Fibroblast of lung (primary cell): ENCODE results near the gene IL6R. TPM values are rescaled to one million over a fixed set of nuclear protein-coding genes. Genes with fewer than 3 reads are reported as not detected.

Source experiments
- DNase-seq, 2 donors: peaks; one replicate each; pipeline versions ENCODE4 v3.0.0 to v3.0.0-alpha.2; 2010; ENCODE audit warnings: low read depth in 2 of 2
- H2AFZ ChIP-seq: 2 replicates; pipeline ENCODE4 v1.5.1; 2012; ENCODE audit warnings: low read length, control low read depth, inconsistent platforms
- H3K27ac ChIP-seq: 2 replicates; pipeline ENCODE4 v1.5.1; 2011; ENCODE audit warnings: low read length, control low read depth; ENCODE audit not compliant: insufficient read depth
- H3K27me3 ChIP-seq: 2 replicates; pipeline ENCODE4 v1.5.1; 2011; ENCODE audit warnings: mild to moderate bottlenecking, low read length; ENCODE audit not compliant: control insufficient read depth, insufficient read depth
- H3K36me3 ChIP-seq: 2 replicates; pipeline ENCODE4 v1.5.1; 2011; ENCODE audit warnings: low read length; ENCODE audit not compliant: control insufficient read depth, insufficient read depth
- H3K4me1 ChIP-seq: 2 replicates; pipeline ENCODE4 v1.5.1; 2011; ENCODE audit warnings: low read length; ENCODE audit not compliant: control insufficient read depth, insufficient read depth; ENCODE audit errors: extremely low read depth
- H3K4me2 ChIP-seq: 2 replicates; pipeline ENCODE4 v1.5.1; 2011; ENCODE audit warnings: low read length, control low read depth; ENCODE audit not compliant: insufficient read depth; ENCODE audit errors: extremely low read depth
- H3K4me3 ChIP-seq, 4 experiments: fragments of 200-600 bp in 1 of 4; sonication (generic) in 1 of 4; replicated peaks in 1 of 4; 2 replicates each; pipeline ENCODE4 v1.5.1; 2011 to 2016; ENCODE audit warnings: low read length in 4 of 4, low read depth in 3 of 4, mild to moderate bottlenecking in 3 of 4, control low read depth in 2 of 4, inconsistent platforms in 1 of 4, mixed read lengths in 1 of 4; ENCODE audit not compliant: insufficient read depth in 1 of 4; ENCODE audit errors: control extremely low read depth in 1 of 4
- H3K79me2 ChIP-seq: 2 replicates; pipeline ENCODE4 v1.5.1; 2012; ENCODE audit warnings: mild to moderate bottlenecking, low read length, inconsistent platforms; ENCODE audit not compliant: control insufficient read depth, insufficient read depth
- H3K9ac ChIP-seq: 2 replicates; pipeline ENCODE4 v1.5.1; 2011; ENCODE audit warnings: mild to moderate bottlenecking, low read length, control low read depth; ENCODE audit not compliant: insufficient read depth
- H3K9me3 ChIP-seq: 2 replicates; pipeline ENCODE4 v1.5.1; 2012; ENCODE audit warnings: low read depth, low read length; ENCODE audit not compliant: control insufficient read depth, insufficient read depth
- H4K20me1 ChIP-seq: 2 replicates; pipeline ENCODE4 v1.5.1; 2011; ENCODE audit warnings: low read length; ENCODE audit not compliant: control insufficient read depth, insufficient read depth; ENCODE audit errors: extremely low read depth
- CTCF ChIP-seq, 2 donors: IDR thresholded peaks in 1 of 2; conservative IDR thresholded peaks in 1 of 2; 1 replicate in 1 of 2; 2 replicates in 1 of 2; pipeline ENCODE4 v1.5.1; 2011 to 2012; ENCODE audit warnings: low read length in 2 of 2, control low read depth in 1 of 2, inconsistent platforms in 1 of 2, low read depth in 1 of 2, mild to moderate bottlenecking in 1 of 2
- EZH2 ChIP-seq: IDR thresholded peaks from 2 replicates; pipeline ENCODE4 v1.5.1; 2012; ENCODE audit warnings: low read length, control low read depth, mild to moderate bottlenecking; ENCODE audit errors: missing control alignments
- polyA plus RNA-seq, 2 donors: library from polyadenylated mRNA; depleted of rRNA in 1 of 2; stranded (reverse) in 1 of 2; unstranded in 1 of 2; fragments of >200 nt; gene quantifications; 2 replicates each; pipeline ENCODE4 v1.2.1, GENCODE V29; 2011 to 2012; ENCODE audit warnings: missing spikeins in 1 of 2
- total RNA-seq: library from RNA; depleted of rRNA; stranded (reverse); fragments of >200 nt; gene quantifications from 2 replicates; pipeline ENCODE4 v1.2.1, GENCODE V29; 2014

IL6R gene
- total and polyA plus RNA-seq, 2 donors (not counting 1 experiment from before 2014, with no cell fraction given), result 21.0 to 22.7 TPM

- H3K36me3 ChIP-seq, result peaks cover 9% of the 10 kb centered on the region
- peak; percentile 95 to 96 for DNase-seq
- H3K4me1 ChIP-seq, result peaks cover 37% of the 10 kb centered on the region
- TF ChIP-seq EZH2, result no peak
- TF ChIP-seq CTCF (conservative IDR thresholded peaks at IDR 0.05 in 1 of 2, IDR thresholded peaks at IDR 0.05 in 1 of 2; ENCODE audit: low read depth in 1 of 2, low read length in 2 of 2), result no peak
- H3K27ac ChIP-seq, result peak overlapping the region; percentile 82
- no peaks in the 10 kb centered on the region for H4K20me1 ChIP-seq
- H3K4me2 ChIP-seq, result peak overlapping the region; percentile 29
- no peaks in the 10 kb centered on the region for H3K9me3 ChIP-seq
- no peak overlapping the region for H3K9ac ChIP-seq
- no peak overlapping the region for H2AFZ ChIP-seq
- no peaks in the 10 kb centered on the region for H3K79me2 ChIP-seq
- no peaks in the 10 kb centered on the region for H3K27me3 ChIP-seq
- no peak overlapping the region for H3K4me3 ChIP-seq
These were observed 41.1 kb downstream of the IL6R start for GRCh38 chr1:154446292-154446691.

GRCh38 chr1:154446789-154447188 lies 41.6 kb downstream of the IL6R start:
- Histone ChIP-seq H3K9ac (no peak overlapping the region), H3K4me3 (no peak overlapping the region)

DNA sequence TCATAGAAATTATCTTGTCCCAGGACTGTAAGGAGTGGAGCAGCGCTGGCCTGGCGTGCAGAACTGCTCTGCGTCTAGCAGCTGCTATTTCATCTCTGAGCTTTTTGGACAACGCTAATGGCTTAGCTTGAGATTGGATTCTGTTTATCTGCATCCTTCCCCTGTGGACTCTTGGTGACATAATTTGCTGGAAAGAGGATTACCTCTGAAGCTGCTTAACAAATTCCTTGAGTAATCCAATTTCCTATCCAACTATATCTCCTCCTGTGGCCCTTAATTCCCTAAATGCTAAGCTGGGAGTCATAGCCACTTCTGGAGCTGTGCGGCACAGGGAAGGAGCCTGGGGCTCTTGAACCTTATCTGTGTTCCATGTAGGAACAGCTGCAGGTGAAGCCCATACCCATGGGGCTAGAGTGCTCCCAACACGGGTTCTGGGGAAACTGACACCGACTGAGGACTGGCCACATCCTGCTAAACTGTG lies 43.2 kb downstream of the IL6R start:
- no peaks in the 10 kb centered on the region for H4K20me1 ChIP-seq
- H3K9ac ChIP-seq, result no peak overlapping the region
- no peak overlapping the region for H3K4me3 ChIP-seq
- no peak overlapping the region for H3K27ac ChIP-seq
- H3K9me3 ChIP-seq, result no peaks in the 10 kb centered on the region
- no peaks in the 10 kb centered on the region for H3K27me3 ChIP-seq
- DNase-seq, result no peak
- H3K79me2 ChIP-seq, result no peaks in the 10 kb centered on the region
- H3K4me1 ChIP-seq, result peaks cover 30% of the 10 kb centered on the region
- no peak overlapping the region for H2AFZ ChIP-seq
- peaks cover 9% of the 10 kb centered on the region for H3K36me3 ChIP-seq
- TF ChIP-seq EZH2, result no peak
- no peak for TF ChIP-seq CTCF (conservative IDR thresholded peaks at IDR 0.05 in 1 of 2, IDR thresholded peaks at IDR 0.05 in 1 of 2; ENCODE audit: low read depth in 1 of 2, low read length in 2 of 2)
- H3K4me2 ChIP-seq, result no peak overlapping the region

More at GRCh38 chr1:154446789-154447188, 41.6 kb downstream of the IL6R start:
- H3K4me1 ChIP-seq, result peaks cover 34% of the 10 kb centered on the region
- DNase-seq, result no peak
- H3K36me3 ChIP-seq, result peaks cover 9% of the 10 kb centered on the region
- H3K27ac ChIP-seq, result peak overlapping the region; percentile 82
- no peaks in the 10 kb centered on the region for H3K27me3 ChIP-seq
- TF ChIP-seq EZH2, result no peak
- TF ChIP-seq CTCF (conservative IDR thresholded peaks at IDR 0.05 in 1 of 2, IDR thresholded peaks at IDR 0.05 in 1 of 2; ENCODE audit: low read depth in 1 of 2, low read length in 2 of 2), result no peak
- peak overlapping the region; percentile 29 for H3K4me2 ChIP-seq
- H3K9me3 ChIP-seq, result no peaks in the 10 kb centered on the region
- no peak overlapping the region for H2AFZ ChIP-seq
- H4K20me1 ChIP-seq, result no peaks in the 10 kb centered on the region
- no peaks in the 10 kb centered on the region for H3K79me2 ChIP-seq
